Astrocyte of the cerebellum (primary cell): ENCODE data around the gene USP47.

ENCODE experiments used
- DNase-seq: peaks from one replicate; pipeline ENCODE4 v3.0.0-alpha.2; 2011; ENCODE audit warnings: low read depth
- H3K4me3 ChIP-seq: 2 replicates; pipeline ENCODE4 v1.5.1; 2011; ENCODE audit warnings: mild to moderate bottlenecking, low read depth, low read length, moderate library complexity
- CTCF ChIP-seq: IDR thresholded peaks from 2 replicates; pipeline ENCODE4 v1.5.1; 2012; ENCODE audit warnings: low read length, low read depth, moderate library complexity, mild to moderate bottlenecking; ENCODE audit errors: missing control alignments
- in situ Hi-C: cut with HindIII; loops from 2 replicates; pipeline ENCODE4 v1.10.0; 2017; ENCODE audit warnings: low sequenced_read_pairs

The USP47 gene

DNA sequence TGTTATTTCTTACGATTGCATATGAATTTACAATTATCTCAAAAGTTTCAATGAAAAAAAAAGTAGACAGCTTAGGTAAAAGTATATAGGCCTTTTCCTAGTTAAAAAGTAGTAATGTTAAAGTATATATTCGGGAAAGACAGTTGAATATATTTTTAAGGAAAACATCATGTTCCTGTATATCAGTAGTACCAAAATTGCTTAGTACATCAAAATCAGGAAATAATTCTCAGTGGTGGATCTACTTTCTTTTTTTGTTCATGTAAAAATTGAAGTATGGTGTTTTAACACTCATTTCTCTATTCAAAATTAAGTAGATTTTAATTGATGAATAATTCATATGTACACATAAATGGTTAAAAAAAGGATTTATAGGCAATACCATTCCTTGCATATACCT is 73.9 kb downstream of the USP47 start:
- DNase-seq: no peak
- H3K4me3 ChIP-seq: no peak overlapping the region
- no peak for TF ChIP-seq CTCF
- in situ Hi-C loops: no loop called here

GRCh38 chr11:11916981-11917399 is 75.2 kb downstream of the USP47 start:
- in situ Hi-C loops: no loop called here
- H3K4me3 ChIP-seq: no peak overlapping the region
- TF ChIP-seq CTCF: no peak
- peak; percentile 47 for DNase-seq

DNA sequence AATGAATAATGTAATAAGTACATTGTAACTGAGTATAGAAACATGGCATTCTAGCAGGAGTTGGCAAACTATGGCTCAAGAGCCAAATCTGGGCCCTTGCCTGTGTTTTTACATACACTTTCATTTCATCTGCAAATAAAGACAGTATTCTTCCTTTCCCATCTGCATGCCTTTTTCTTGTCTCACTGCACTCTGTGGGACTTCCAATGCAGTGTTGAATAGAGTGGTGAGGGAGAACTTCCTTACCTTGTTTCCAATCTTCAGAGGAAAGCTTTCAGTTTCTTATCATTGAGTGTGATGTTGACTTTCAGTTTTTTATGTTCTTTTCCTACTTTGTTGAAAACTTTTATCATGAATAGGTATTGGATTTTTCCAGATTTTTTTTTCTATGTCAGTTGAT is 82.1 kb downstream of the USP47 start:
- in situ Hi-C loops: no loop called here

GRCh38 chr11:11929920-11930319 is 88.1 kb downstream of the USP47 start:
- in situ Hi-C loops: no loop called here
- TF ChIP-seq CTCF: no peak
- DNase-seq: no peak
- no peak overlapping the region for H3K4me3 ChIP-seq

More for the DNA sequence above, 82.1 kb downstream of the USP47 start:
- TF ChIP-seq CTCF: no peak
- H3K4me3 ChIP-seq: no peak overlapping the region
- no peak for DNase-seq

- H3K4me3 ChIP-seq: no peak overlapping the region
- TF ChIP-seq CTCF: peak; percentile 50
- peak; percentile 63 for DNase-seq
- in situ Hi-C loops: no loop called here
Observed at GRCh38 chr11:11931461-11932055, 89.8 kb downstream of the USP47 start.

- no peak for TF ChIP-seq CTCF
- in situ Hi-C loops: no loop called here
Observed at GRCh38 chr11:11935536-11935935, 93.8 kb downstream of the USP47 start.

More at GRCh38 chr11:11935536-11935935, 93.8 kb downstream of the USP47 start:
- DNase-seq: no peak
- H3K4me3 ChIP-seq: no peak overlapping the region
